ENCODE data around the gene XRCC6.

DNA sequence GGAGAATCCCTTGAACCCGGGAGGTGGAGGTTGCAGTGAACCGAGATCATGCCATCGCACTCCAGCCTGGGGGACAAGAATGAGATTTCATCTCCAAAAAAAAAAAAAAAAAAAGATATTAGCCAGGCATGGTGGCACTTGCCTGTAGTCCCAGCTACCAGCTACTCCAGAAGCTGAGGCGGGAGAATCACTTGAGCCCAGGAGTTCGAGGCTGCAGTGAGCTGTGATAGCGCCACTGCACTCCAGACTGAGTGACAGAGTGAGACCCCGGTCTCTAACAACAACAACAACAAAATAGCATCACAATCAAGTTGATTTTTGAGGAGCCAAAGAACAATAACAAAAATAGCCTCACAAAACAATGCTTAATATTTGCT is 33.8 kb upstream of the XRCC6 start:
- TF ChIP-seq, protein P1, sequence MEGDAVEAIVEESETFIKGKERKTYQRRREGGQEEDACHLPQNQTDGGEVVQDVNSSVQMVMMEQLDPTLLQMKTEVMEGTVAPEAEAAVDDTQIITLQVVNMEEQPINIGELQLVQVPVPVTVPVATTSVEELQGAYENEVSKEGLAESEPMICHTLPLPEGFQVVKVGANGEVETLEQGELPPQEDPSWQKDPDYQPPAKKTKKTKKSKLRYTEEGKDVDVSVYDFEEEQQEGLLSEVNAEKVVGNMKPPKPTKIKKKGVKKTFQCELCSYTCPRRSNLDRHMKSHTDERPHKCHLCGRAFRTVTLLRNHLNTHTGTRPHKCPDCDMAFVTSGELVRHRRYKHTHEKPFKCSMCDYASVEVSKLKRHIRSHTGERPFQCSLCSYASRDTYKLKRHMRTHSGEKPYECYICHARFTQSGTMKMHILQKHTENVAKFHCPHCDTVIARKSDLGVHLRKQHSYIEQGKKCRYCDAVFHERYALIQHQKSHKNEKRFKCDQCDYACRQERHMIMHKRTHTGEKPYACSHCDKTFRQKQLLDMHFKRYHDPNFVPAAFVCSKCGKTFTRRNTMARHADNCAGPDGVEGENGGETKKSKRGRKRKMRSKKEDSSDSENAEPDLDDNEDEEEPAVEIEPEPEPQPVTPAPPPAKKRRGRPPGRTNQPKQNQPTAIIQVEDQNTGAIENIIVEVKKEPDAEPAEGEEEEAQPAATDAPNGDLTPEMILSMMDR (IDR thresholded peaks at IDR 0.05) = no peak
- TF ChIP-seq EZH2phosphoT487 (IDR thresholded peaks at IDR 0.05) (no peak), EZH2 (IDR thresholded peaks at IDR 0.05) (no peak)
